ENCODE data around the gene BORCS5.

Gene BORCS5

DNA sequence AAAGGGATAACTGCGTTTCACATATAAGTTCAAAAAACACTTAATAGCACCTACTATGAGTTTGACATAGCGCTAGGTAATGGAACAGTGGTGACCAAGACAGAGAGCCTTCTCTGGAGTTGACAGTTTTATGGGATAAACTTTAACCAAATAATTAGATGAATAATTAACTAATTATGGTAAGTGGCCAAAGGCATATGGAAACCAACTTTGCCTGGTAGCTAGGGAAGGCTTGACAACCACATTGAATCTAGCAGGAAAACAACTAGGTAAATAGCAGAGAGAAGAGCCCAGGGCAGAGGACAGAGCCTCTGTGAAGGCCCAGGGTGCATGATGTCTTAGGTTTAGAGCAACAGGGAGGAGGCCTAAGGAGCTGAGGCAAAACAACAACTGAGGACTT, 153.7 kb downstream of the BORCS5 start:
- Histone ChIP-seq H3K9ac (ENCODE audit: low read length) (no peak overlapping the region), H3K4me3 (ENCODE audit: low read depth, low read length, poor library complexity, severe bottlenecking) (no peak overlapping the region), H3K27me3 (ENCODE audit: insufficient read depth, low read length) (no peaks in the 10 kb centered on the region), H2AFZ (ENCODE audit: low read length) (no peak overlapping the region), H3K36me3 (ENCODE audit: insufficient read depth, low read length) (no peaks in the 10 kb centered on the region), H3F3A (ENCODE audit: insufficient read depth, low read length) (no peaks in the 10 kb centered on the region; the same call in 1 of the 2 replicates), H3K27ac (ENCODE audit: low read depth, low read length, poor library complexity, severe bottlenecking) (no peak overlapping the region), H3K4me2 (ENCODE audit: low read length) (no peak overlapping the region), H3K9me3 (ENCODE audit: low read length) (no peaks in the 10 kb centered on the region), H3K4me1 (ENCODE audit: insufficient read depth, low read length, severe bottlenecking) (peaks cover 12% of the 10 kb centered on the region), H3K79me2 (ENCODE audit: insufficient read depth, low read length) (no peaks in the 10 kb centered on the region), H4K20me1 (ENCODE audit: insufficient read depth, low read length) (no peaks in the 10 kb centered on the region), H3K9me2 (ENCODE audit: low read depth, low read length) (no peaks in the 10 kb centered on the region)
- no peak for TF ChIP-seq EZH2 (IDR thresholded peaks at IDR 0.05; ENCODE audit: borderline replicate concordance, low read length)
- TF ChIP-seq, protein P1, sequence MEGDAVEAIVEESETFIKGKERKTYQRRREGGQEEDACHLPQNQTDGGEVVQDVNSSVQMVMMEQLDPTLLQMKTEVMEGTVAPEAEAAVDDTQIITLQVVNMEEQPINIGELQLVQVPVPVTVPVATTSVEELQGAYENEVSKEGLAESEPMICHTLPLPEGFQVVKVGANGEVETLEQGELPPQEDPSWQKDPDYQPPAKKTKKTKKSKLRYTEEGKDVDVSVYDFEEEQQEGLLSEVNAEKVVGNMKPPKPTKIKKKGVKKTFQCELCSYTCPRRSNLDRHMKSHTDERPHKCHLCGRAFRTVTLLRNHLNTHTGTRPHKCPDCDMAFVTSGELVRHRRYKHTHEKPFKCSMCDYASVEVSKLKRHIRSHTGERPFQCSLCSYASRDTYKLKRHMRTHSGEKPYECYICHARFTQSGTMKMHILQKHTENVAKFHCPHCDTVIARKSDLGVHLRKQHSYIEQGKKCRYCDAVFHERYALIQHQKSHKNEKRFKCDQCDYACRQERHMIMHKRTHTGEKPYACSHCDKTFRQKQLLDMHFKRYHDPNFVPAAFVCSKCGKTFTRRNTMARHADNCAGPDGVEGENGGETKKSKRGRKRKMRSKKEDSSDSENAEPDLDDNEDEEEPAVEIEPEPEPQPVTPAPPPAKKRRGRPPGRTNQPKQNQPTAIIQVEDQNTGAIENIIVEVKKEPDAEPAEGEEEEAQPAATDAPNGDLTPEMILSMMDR (IDR thresholded peaks at IDR 0.05; ENCODE audit: low read length): no peak

DNA sequence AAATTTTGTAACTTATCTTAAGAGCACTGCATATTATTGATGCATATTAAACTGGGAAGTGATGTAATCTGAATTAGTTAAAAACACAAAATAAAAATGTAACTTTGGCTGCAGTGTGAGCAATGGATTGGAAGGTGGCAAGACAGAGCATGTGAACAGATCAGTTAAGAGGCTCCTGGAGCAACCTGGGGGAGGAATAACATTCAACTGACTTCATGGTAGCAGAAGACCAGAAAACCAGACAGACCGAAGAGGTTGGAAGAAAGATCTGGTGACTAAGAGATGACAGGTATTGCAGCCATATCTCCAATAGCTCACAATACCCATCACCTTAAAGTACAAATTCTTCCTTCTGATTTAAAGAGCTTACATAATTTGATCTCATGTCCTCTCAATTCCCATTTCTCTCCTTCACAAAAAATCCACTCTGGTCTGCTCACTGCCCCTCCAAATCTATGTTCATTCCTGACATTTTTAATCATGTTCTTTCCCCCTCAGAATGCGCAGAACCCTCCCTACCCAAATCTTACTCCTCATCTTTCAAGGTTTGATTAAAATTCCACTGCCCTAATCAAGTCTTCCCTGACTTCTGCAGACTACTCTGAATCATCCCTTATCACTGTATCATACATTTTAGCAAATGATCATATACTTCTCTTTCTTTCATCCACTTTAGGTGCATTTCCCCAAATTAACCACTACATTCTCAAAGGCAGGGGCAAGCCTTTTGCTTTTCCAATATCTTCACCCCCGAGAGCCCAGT, 154.3 kb downstream of the BORCS5 start:
- Histone ChIP-seq H3K4me1 (ENCODE audit: insufficient read depth, low read length, severe bottlenecking) (peaks cover 5% of the 10 kb centered on the region), H3K27me3 (ENCODE audit: insufficient read depth, low read length) (no peaks in the 10 kb centered on the region), H3K4me2 (ENCODE audit: low read length) (no peak overlapping the region), H4K20me1 (ENCODE audit: insufficient read depth, low read length) (no peaks in the 10 kb centered on the region), H3K36me3 (ENCODE audit: insufficient read depth, low read length) (no peaks in the 10 kb centered on the region), H3K79me2 (ENCODE audit: insufficient read depth, low read length) (no peaks in the 10 kb centered on the region), H3K9ac (ENCODE audit: low read length) (no peak overlapping the region), H3K4me3 (ENCODE audit: low read depth, low read length, poor library complexity, severe bottlenecking) (no peak overlapping the region), H3K9me3 (ENCODE audit: low read length) (no peaks in the 10 kb centered on the region), H3K27ac (ENCODE audit: low read depth, low read length, poor library complexity, severe bottlenecking) (no peak overlapping the region), H3K9me2 (ENCODE audit: low read depth, low read length) (no peaks in the 10 kb centered on the region), H3F3A (ENCODE audit: insufficient read depth, low read length) (no peaks in the 10 kb centered on the region), H2AFZ (ENCODE audit: low read length) (no peak overlapping the region)
- no peak for TF ChIP-seq EZH2 (IDR thresholded peaks at IDR 0.05; ENCODE audit: borderline replicate concordance, low read length)
- TF ChIP-seq, protein P1 (IDR thresholded peaks at IDR 0.05; ENCODE audit: low read length): no peak

DNA sequence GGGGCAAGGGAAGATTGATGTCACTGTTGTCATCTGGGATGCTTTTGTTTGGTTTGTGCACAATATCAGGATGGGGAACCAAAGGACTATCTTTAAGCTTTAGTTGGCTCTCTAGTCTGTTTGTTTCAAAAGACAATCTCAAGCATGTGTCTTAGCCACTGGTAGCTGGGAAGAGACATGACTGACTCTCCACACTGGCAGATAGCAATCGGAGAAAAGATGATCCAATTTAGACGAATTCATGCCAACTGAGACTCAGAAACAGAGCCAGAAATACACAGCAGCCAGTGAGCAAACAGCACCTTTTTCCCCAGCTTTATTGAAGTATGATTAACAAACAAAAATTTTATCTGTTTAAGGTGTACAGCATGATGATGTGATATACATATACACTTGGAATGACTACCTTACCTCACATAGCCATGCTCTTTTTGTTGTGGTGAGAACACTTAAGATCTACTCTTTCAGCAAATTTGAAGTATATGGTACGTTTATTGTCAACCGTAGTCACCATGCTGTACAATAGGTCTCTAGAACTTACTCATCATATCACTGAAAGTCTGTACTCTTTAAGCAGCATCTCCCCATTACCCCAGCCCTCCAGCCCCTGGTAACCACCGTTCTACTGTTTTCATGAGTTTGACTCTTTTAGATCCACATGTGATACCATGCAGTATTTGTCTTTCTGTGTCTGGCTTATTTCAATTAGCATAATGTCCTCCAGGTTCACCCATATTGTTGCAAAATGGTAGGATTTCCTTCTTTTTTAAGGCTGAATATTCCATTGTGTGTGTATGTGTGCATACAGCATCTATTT, 155.2 kb downstream of the BORCS5 start:
- H3K9me3 ChIP-seq (ENCODE audit: low read length): no peaks in the 10 kb centered on the region
- no peaks in the 10 kb centered on the region for H3K36me3 ChIP-seq (ENCODE audit: insufficient read depth, low read length)
- TF ChIP-seq, protein P1 (IDR thresholded peaks at IDR 0.05; ENCODE audit: low read length): no peak
- TF ChIP-seq EZH2 (IDR thresholded peaks at IDR 0.05; ENCODE audit: borderline replicate concordance, low read length): no peak
- no peaks in the 10 kb centered on the region for H3K9me2 ChIP-seq (ENCODE audit: low read depth, low read length)
- no peaks in the 10 kb centered on the region for H4K20me1 ChIP-seq (ENCODE audit: insufficient read depth, low read length)
- no peak overlapping the region for H2AFZ ChIP-seq (ENCODE audit: low read length)
- no peak overlapping the region for H3K27ac ChIP-seq (ENCODE audit: low read depth, low read length, poor library complexity, severe bottlenecking)
- no peak overlapping the region for H3K9ac ChIP-seq (ENCODE audit: low read length)
- no peaks in the 10 kb centered on the region for H3K27me3 ChIP-seq (ENCODE audit: insufficient read depth, low read length)
- H3F3A ChIP-seq (ENCODE audit: insufficient read depth, low read length): no peaks in the 10 kb centered on the region
- no peaks in the 10 kb centered on the region for H3K4me1 ChIP-seq (ENCODE audit: insufficient read depth, low read length, severe bottlenecking)
- no peak overlapping the region for H3K4me2 ChIP-seq (ENCODE audit: low read length)
- no peak overlapping the region for H3K4me3 ChIP-seq (ENCODE audit: low read depth, low read length, poor library complexity, severe bottlenecking)
- no peaks in the 10 kb centered on the region for H3K79me2 ChIP-seq (ENCODE audit: insufficient read depth, low read length)

All from OCI-LY1 (cell line).